GM13976 (cell line): Measurements from ENCODE around the gene SLC39A11.

ENCODE experiments used
- DNase-seq: peaks from one replicate; pipeline ENCODE4 v3.0.0; 2012; ENCODE audit warnings: low spot score
- CTCF ChIP-seq: IDR thresholded peaks from 2 replicates; pipeline ENCODE4 v1.5.1; 2012; ENCODE audit warnings: borderline replicate concordance, mild to moderate bottlenecking; ENCODE audit not compliant: insufficient read depth; ENCODE audit errors: extremely low read depth, missing control alignments, control extremely low read depth
- in situ Hi-C: fragments of 300-500 bp; cut with MboI; formaldehyde crosslinking; loops from one replicate; pipeline ENCODE4 v1.12.0; 2022; ENCODE audit warnings: low sequenced_read_pairs, mixed read lengths, inconsistent platforms; ENCODE audit not compliant: unreplicated experiment

The SLC39A11 gene

GRCh38 chr17:73083432-73083831 lies 9.1 kb downstream of the SLC39A11 start:
- no peak for TF ChIP-seq CTCF
- in situ Hi-C loops: no loop called here
- no peak for DNase-seq

GRCh38 chr17:73074566-73074965 lies 17.9 kb downstream of the SLC39A11 start:
- DNase-seq: no peak
- in situ Hi-C loops: no loop called here
- TF ChIP-seq CTCF: no peak

DNA sequence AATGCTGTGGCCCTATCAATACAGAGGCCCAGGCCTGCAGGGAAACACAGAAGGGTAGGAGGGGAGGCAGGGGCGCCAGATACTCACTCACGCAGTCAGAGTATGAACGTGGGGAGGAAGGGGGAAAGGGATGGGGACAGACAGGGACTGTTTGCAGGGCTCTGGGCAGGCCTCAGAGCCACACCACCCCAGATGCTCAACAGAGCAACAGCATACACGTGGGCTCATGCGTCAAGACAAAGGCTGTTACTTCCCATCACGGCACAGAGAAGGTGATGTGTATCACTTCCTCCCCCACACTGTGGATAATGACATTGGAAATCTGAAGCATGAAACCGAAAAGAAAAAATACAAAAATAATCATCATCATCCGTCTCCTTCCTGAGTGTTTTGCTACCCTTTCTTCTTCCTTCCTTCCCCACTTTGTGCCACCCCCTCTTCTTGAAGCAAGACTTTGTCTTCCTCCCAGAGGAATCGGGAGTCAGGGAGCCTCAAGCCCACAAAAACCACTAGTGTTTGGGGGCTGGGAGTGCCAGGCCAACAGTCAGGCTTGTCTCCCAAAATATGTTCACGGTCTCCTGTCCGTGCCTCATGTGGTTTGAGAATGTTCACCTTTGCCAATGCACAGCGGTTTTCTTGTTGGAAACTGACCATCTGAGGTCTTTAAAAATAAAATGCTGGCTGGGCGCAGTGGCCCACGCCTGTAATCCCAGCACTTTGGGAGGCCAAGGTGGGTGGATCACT lies 20.1 kb downstream of the SLC39A11 start:
- in situ Hi-C loops: no loop called here
- no peak for TF ChIP-seq CTCF
- DNase-seq: no peak

- DNase-seq: no peak
- in situ Hi-C loops: no loop called here
- TF ChIP-seq CTCF: no peak
These were observed 21.2 kb downstream of the SLC39A11 start for GRCh38 chr17:73071066-73071999.

DNA sequence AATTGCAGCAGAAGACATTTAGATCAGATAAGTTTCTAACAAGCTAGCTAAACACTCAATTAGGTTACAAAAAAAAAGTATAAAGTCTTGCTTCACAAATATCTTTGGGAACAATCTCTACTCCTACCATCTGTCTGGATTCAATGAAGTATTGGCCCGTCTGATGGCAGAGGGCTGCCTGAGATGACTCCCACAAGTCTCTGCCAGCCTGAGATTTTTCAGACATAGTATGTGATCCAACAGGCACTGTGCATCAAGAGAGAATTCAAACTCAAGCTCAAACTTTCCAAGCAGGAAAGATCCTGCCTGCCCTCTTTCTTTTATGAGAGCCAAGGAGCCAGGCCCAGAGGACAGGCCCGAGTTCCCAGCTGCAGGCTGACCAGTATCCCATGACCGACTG lies 22.6 kb downstream of the SLC39A11 start:
- TF ChIP-seq CTCF: no peak
- no peak for DNase-seq
- in situ Hi-C loops: no loop called here

DNA sequence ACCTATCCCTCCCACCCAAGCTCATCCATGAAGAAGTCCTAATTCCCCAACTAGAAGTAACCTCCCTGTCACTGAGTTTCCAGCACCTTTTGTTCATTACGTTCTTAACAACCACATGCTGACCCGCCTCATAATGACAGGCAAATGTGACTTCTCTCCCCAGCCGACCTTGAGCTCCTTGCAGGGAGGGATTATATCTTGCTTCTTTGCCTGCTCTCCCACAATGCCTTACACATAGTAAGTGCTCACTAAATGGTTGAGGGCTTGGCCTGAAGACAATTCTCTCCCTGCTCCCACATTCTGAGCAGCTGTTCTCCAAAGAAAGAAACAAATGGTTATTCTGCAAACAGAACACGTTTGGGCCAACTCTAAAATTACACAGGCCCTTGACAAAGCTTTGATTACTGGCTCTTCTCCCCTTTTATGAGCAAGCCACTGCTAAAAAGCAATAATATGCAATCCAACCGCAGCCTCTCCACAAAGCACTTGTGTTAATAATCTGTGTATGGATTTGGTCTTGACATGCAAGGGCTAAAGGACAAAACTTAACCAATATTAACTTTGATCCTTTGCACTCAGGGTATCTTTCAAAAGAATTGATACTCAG lies 23.2 kb downstream of the SLC39A11 start:
- no peak for TF ChIP-seq CTCF
- in situ Hi-C loops: no loop called here
- no peak for DNase-seq
